HG03066 (cell line): ENCODE data around the gene HSF2BP.
"Not testable (repeated sequence)": the region's sequence is repeated elsewhere in the genome, so short reads cannot be mapped to it uniquely, and the experiment has no call there.

Source experiments
- ATAC-seq: cut with Tn5 transposase; IDR thresholded peaks from one replicate; pipeline ENCODE4 v1.9.1; 2021; ENCODE audit warnings: low read depth; ENCODE audit not compliant: unreplicated experiment

The HSF2BP gene

GRCh38 chr21:43653626-43654025, 5.7 kb downstream of the HSF2BP start:
- no peak for ATAC-seq

GRCh38 chr21:43652616-43653015, 6.7 kb downstream of the HSF2BP start:
- ATAC-seq, result no peak

- ATAC-seq, result not testable (repeated sequence)
These were observed 7.4 kb downstream of the HSF2BP start for GRCh38 chr21:43651926-43652325.

GRCh38 chr21:43648171-43648570, 11.1 kb downstream of the HSF2BP start:
- no peak for ATAC-seq

GRCh38 chr21:43646550-43647260, 12.6 kb downstream of the HSF2BP start:
- ATAC-seq, result no peak

GRCh38 chr21:43645976-43646375, 13.3 kb downstream of the HSF2BP start:
- ATAC-seq, result no peak

GRCh38 chr21:43645136-43645891, 14.0 kb downstream of the HSF2BP start:
- no peak for ATAC-seq

- ATAC-seq, result no peak
These were observed 14.7 kb downstream of the HSF2BP start for GRCh38 chr21:43644609-43645008.

GRCh38 chr21:43644071-43644470, 15.2 kb downstream of the HSF2BP start:
- no peak for ATAC-seq

- ATAC-seq, result no peak
These were observed 16.1 kb downstream of the HSF2BP start for GRCh38 chr21:43643193-43643592.

GRCh38 chr21:43640400-43640799, 18.9 kb downstream of the HSF2BP start:
- no peak for ATAC-seq

GRCh38 chr21:43639470-43640353, 19.6 kb downstream of the HSF2BP start:
- ATAC-seq, result no peak

- ATAC-seq, result no peak
These were observed 21.6 kb downstream of the HSF2BP start for GRCh38 chr21:43637530-43638158.

- no peak for ATAC-seq
These were observed 23.9 kb downstream of the HSF2BP start for GRCh38 chr21:43635436-43635835.

GRCh38 chr21:43634618-43635017, 24.7 kb downstream of the HSF2BP start:
- no peak for ATAC-seq

GRCh38 chr21:43632373-43632905, 26.8 kb downstream of the HSF2BP start:
- no peak for ATAC-seq

- no peak for ATAC-seq
These were observed 27.7 kb downstream of the HSF2BP start for GRCh38 chr21:43631411-43632107.

- ATAC-seq, result no peak
These were observed 31.8 kb downstream of the HSF2BP start for GRCh38 chr21:43627527-43627926.

GRCh38 chr21:43626390-43626789, 32.9 kb downstream of the HSF2BP start:
- ATAC-seq, result no peak

GRCh38 chr21:43624339-43624738, 34.9 kb downstream of the HSF2BP start:
- no peak for ATAC-seq
